NCI-H510A treated with DMSO at 0.1 percent for 48 hours (cell line): ENCODE results near the gene PRR23C.

Source experiments
- DNase-seq: peaks from one replicate; lab custom pipeline; 2025; lab: John Stamatoyannopoulos, UW

Gene PRR23C

DNA sequence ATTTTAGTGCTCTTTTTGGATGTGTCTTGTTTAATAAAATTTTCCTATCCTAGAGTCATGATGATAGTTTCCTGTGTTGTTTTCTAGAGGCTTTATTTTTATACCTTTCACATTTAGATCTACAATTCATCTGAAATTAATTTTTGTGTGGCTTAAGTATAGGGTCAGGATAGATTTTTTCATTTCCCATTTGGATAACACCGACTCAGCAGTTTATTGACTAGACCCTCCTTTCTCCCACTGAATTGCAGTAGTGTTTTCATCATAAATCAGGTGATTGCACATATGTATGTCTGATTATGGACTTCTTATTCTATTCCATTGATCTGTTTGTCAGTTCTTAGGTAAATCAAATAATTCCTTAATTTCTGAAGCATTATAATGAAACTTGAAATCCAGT, 49.0 kb downstream of the PRR23C start:
- no peak for DNase-seq
